Mesangial cell (primary cell): Measurements from ENCODE around the gene NT5DC3. TPM values are rescaled to one million over a fixed set of nuclear protein-coding genes. Genes with fewer than 3 reads are reported as not detected.

Source experiments
- total RNA-seq: library from RNA; depleted of rRNA; stranded (reverse); fragments of >200 nt; gene quantifications from 2 replicates; pipeline ENCODE4 v1.2.3, GENCODE V29; 2015

The NT5DC3 gene
- 10.6 and 16.1 TPM in 2 replicates for total RNA-seq

DNA sequence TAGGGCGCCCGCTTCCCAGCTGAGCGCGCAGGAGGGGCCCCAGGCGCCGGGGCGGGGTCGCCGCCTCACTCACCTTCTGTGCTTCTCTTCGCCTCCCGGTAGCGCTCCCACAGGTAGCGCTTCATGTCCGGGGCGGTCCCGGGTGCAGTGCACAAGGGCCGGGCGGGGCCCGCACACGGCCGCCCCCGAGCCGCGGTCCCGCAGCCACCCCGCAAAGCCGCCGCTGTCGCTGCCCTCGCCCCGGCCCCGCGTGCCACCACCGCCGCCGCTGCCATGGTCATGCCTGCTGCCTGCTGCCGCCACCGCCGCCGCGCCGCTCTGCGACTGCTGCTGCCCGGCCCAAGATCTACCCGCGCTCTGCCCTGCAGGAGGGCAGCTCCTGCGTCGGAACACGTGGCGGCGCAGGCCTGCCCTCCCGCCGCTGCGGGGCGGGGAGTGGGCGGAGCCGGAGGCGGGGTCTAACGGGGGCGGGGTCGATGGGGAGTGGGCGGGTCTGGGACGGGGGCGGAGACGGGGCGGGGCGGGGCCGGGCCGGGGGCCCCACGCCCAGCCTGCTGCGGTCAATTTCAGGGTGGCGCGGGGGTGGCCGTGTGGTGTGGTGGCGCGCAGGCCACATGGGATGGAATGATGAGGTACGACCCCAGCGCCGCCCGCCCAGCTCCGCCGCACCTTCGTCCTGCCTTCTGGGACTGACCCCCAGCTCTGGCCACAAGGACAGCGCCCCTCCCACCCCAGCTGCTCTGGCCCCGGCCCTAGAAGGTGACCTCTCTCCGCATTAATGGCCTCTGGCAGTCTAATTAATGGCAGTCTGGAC is at the start of gene NT5DC3:
NT5DC3 (minus strand) TSS at position 359 of the 814 bp plus-strand sequence; CDS start at position 281, 78 bp downstream.

Other genes with a start within 250 kb of the NT5DC3 start
- 161 and 336 TPM in 2 replicates for gene HSP90B1, start 89.2 kb upstream of the NT5DC3 start, total RNA-seq
- gene TDG, start 124.6 kb upstream of the NT5DC3 start, total RNA-seq, result 19.6 and 19.7 TPM in 2 replicates
- gene GLT8D2, start 209.0 kb upstream of the NT5DC3 start, total RNA-seq, result 2.1 and 10.9 TPM in 2 replicates
- gene HCFC2, start 223.3 kb upstream of the NT5DC3 start, total RNA-seq, result 4.6 and 6.8 TPM in 2 replicates